PFSK-1 (cell line): Measurements from ENCODE around the gene OTOP2.

Source experiments
- FOXP2 ChIP-seq: optimal IDR thresholded peaks from 2 replicates; pipeline ENCODE3; 2011; ENCODE audit warnings: borderline replicate concordance, control low read depth, inconsistent platforms; ENCODE audit not compliant: insufficient read depth; ENCODE audit errors: extremely low read length, extremely low read depth
- POLR2AphosphoS5 ChIP-seq: IDR thresholded peaks from 2 replicates; pipeline ENCODE4 v1.6.1; 2012; ENCODE audit warnings: low read depth, mild to moderate bottlenecking, control low read depth, low read length, moderate library complexity
- SIN3A ChIP-seq: IDR thresholded peaks from 2 replicates; pipeline ENCODE4 v1.6.1; 2012; ENCODE audit warnings: mild to moderate bottlenecking, low read length, moderate library complexity, borderline replicate concordance; ENCODE audit not compliant: insufficient read depth
- TAF1 ChIP-seq: IDR thresholded peaks from 2 replicates; pipeline ENCODE4 v1.6.1; 2012; ENCODE audit warnings: low read length, control low read depth, borderline replicate concordance; ENCODE audit not compliant: insufficient read depth
- TF ChIP-seq, protein P1 (sequence below), 2 experiments: IDR thresholded peaks; 2 replicates each; pipeline versions ENCODE4 v1.6.1 to v1.8.0; 2011 to 2012; ENCODE audit warnings: low read depth in 2 of 2, low read length in 2 of 2, control low read depth in 1 of 2, inconsistent platforms in 1 of 2, mild to moderate bottlenecking in 1 of 2, moderate library complexity in 1 of 2; ENCODE audit not compliant: insufficient read depth in 1 of 2

OTOP2 gene

DNA sequence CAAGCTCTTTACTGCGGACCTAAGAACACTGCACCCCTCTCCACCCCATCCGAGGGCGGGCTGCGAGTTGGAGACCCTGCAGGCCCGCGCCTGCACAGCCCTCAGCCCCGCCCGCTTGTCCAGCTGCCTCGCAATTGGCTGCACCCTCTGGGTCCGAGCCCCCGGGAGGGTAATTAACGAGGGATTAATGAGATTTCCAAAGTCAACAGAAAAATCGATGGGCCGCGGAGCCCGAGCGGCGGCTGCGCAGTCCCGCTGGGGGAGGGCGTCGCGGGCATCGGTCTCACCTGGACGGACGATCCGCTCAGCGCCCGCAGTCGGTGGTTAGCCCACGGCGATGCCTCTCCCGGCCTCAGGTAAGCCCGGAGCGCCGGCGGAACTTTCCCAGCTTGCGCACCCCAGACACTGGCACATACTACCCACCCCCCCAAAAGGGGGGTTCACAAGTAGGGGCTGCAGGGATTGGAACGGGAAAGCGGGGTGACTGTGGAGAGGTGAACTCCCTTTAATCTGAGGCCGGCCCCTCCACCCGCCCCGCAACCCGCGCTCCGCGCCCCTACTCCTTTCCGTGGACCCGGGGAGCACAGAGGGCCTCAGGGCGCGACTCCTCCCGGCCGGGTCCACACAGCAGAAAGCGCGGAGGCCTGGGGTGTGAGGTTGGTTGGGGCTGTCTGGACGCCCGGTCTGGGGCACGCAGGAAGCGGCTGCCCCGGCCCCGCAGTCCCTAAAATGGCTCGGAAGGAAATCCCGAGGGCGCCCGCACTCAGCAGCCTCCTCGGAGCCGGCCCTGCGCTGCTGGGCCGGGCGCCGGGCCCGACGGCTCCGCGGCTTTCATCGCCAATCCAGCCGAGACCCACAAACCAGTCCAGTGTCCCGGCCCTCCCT, 11.8 kb downstream of the OTOP2 start, which contains the start of gene OTOP3:
Gene OTOP3, plus strand, starts transcription at position 314 of the 885 bp plus-strand sequence. Its CDS starts 24 bp downstream, at position 338.
- TF ChIP-seq, protein P1, sequence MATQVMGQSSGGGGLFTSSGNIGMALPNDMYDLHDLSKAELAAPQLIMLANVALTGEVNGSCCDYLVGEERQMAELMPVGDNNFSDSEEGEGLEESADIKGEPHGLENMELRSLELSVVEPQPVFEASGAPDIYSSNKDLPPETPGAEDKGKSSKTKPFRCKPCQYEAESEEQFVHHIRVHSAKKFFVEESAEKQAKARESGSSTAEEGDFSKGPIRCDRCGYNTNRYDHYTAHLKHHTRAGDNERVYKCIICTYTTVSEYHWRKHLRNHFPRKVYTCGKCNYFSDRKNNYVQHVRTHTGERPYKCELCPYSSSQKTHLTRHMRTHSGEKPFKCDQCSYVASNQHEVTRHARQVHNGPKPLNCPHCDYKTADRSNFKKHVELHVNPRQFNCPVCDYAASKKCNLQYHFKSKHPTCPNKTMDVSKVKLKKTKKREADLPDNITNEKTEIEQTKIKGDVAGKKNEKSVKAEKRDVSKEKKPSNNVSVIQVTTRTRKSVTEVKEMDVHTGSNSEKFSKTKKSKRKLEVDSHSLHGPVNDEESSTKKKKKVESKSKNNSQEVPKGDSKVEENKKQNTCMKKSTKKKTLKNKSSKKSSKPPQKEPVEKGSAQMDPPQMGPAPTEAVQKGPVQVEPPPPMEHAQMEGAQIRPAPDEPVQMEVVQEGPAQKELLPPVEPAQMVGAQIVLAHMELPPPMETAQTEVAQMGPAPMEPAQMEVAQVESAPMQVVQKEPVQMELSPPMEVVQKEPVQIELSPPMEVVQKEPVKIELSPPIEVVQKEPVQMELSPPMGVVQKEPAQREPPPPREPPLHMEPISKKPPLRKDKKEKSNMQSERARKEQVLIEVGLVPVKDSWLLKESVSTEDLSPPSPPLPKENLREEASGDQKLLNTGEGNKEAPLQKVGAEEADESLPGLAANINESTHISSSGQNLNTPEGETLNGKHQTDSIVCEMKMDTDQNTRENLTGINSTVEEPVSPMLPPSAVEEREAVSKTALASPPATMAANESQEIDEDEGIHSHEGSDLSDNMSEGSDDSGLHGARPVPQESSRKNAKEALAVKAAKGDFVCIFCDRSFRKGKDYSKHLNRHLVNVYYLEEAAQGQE (IDR thresholded peaks at IDR 0.05; ENCODE audit: insufficient read depth in 1 of 2, low read depth in 2 of 2, low read length in 2 of 2): no peak
- TF ChIP-seq TAF1 (no peak), SIN3A (no peak), FOXP2 (no peak), POLR2AphosphoS5 (no peak)

DNA sequence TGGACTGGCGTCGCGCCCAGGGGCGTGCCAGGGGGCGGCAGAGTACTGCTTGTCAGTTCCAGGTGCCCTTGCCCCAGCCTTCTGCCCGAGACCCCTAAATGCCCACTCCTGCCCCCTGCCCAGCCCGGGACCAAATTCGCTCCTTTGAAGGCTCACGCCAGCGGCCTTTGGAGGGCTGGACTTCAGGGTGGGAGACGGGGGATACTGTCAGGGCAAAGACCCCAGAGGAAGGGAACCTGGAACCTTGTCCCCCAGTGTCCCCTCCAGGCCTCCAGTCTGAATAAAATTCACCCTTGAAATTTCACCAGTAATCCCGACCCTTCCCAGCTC, 12.4 kb downstream of the OTOP2 start:
- TF ChIP-seq SIN3A (no peak), TAF1 (no peak), POLR2AphosphoS5 (no peak), FOXP2 (no peak)
- TF ChIP-seq, protein P1 (IDR thresholded peaks at IDR 0.05; ENCODE audit: insufficient read depth in 1 of 2, low read depth in 2 of 2, low read length in 2 of 2): no peak

DNA sequence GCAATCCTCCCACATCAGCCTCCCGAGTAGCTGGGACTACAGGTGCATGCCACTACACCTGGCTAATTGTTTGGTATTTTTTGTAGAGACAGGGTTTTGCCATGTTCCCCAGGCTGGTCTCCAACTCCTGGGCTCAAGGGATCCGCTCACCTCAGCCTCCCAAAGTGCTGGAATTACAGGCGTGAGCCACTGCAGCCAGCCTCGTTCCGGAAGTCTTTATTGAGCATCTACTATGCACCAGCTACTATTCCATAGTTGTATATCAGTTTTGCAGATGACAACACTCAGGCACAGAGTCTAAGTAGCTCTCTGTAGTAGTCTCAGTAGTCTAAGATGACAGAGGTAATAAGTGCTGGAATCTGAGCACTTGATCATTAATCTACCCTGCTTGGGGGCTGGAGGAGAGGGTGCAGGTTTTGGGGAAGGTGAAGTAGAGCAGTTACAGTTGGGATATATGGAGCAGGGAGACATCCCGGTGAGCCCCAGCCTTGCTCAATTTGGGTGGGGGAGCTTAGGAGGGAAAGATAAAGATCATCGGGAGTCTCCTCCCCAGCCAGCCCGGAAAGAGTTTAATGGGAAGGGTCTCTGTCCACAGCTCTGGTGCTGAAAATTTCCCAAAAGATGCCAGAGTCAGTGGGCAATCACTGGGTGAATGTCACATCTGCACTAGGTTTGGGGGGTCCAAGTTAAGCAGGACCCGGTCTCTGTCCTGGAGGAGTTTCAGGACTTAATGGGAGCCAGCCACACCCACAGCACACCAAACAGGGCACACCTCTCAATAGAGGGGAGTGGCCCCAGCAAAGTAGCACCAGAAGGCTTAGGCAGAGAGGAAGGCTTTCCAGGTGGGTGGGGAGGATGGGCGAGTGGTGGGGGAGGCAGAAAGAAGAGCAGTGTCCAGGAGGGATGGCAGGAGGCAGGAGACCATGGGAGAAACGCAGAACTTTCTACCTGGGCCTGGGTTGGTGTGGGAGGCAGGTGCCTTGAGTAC, 13.3 kb downstream of the OTOP2 start:
- TF ChIP-seq, protein P1 (IDR thresholded peaks at IDR 0.05; ENCODE audit: insufficient read depth in 1 of 2, low read depth in 2 of 2, low read length in 2 of 2): peak; percentile 78 to 93
- TF ChIP-seq POLR2AphosphoS5: no peak

DNA sequence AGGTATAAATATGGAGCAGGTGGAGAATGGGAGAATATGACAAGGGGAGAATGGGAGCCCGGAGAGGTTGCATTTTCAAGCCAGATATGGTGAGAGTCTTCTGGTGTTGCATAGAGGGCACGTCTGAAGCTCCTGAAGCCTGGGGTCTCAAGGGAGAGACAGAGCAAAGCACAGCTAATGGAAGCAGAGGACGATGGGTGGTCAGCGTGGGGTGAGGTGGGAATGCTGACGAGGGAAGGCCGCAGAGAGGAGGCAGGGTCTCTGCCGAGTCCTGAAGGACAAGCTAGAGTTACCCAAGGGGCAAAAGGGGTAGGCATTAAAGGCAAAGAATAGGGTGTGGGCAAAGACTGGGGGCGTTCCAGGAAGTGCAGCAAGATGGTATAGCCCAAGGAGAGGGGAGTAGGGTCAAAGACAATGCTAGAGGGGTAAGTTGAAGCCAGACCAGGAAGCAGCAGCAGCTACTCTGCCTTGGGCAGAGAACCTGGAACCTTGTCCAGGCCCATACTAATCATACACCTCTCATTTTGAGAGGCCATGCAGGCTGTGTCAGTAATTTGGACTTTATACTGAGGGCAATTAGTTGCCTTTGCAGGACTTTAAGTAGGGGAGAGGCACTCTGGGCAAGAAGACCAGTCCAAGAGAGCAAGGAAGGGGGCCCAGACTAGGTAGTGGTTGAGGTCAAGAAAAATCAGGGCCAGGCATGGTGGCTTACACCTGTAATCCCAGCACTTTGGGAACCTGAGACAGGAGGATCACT, 14.3 kb downstream of the OTOP2 start:
- TF ChIP-seq TAF1: no peak
- TF ChIP-seq FOXP2: no peak
- TF ChIP-seq SIN3A: no peak
- TF ChIP-seq, protein P1 (IDR thresholded peaks at IDR 0.05; ENCODE audit: insufficient read depth in 1 of 2, low read depth in 2 of 2, low read length in 2 of 2): no peak
- no peak for TF ChIP-seq POLR2AphosphoS5
